ENCODE results near the gene KCTD17. TPM values are rescaled to one million over a fixed set of nuclear protein-coding genes. Genes with fewer than 3 reads are reported as not detected.

The KCTD17 gene
- total RNA-seq, 1 donor = 25.0 TPM

DNA sequence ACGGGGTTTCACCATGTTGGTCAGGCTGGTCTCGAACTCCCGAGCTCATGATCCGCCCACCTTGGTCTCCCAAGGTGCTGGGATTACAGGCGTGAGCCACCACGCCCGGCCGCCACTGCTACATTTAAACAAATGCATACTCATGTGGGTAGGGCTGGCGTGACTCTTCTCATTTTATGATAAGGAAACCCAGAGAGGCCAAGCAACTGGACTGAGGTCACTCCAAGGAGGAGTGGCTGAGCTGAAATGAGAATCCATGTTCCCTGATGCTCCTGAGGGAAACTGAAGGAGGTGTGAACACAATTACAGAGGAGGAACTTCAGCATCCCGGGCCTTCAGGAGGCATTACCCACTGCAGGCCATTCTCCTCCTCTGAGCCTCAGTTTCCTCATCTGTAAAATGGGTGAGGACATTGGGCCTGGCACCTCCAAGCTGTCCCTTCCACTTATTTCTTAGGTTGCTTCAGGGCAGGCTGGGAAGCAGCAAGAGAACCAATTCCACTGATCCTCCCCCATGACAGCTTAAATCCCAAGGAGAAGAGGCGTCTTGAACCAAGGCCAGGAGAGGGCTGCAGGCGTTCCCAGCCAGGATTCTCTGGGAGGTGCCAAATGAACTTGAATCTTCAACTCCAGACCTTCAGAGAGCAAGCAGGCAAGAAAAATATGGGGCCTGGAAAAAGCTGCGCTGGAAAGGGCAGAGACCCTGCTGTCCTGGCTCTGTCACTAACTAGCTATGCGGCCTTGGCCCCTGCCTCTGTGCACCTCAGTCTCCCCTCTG is 35.2 kb upstream of the KCTD17 start:
- Histone ChIP-seq H3K36me3 (ENCODE audit: insufficient read depth, low read length) (peaks cover 12% of the 10 kb centered on the region), H2AFZ (ENCODE audit: low read length) (no peak overlapping the region), H3K27me3 (ENCODE audit: insufficient read depth, low read length) (no peaks in the 10 kb centered on the region), H3K4me1 (ENCODE audit: insufficient read depth, low read length) (peaks cover 12% of the 10 kb centered on the region), H4K20me1 (ENCODE audit: insufficient read depth, low read length) (peaks cover 18% of the 10 kb centered on the region), H3K79me2 (ENCODE audit: insufficient read depth, low read length) (peaks cover 11% of the 10 kb centered on the region), H3K9me3 (ENCODE audit: low read depth, low read length) (no peaks in the 10 kb centered on the region), H3K4me3 (ENCODE audit: insufficient read depth, low read length) (no peak overlapping the region), H3K4me2 (ENCODE audit: insufficient read depth, low read length) (no peak overlapping the region), H3K27ac (ENCODE audit: low read depth, low read length) (no peak overlapping the region)
- TF ChIP-seq, protein P1, sequence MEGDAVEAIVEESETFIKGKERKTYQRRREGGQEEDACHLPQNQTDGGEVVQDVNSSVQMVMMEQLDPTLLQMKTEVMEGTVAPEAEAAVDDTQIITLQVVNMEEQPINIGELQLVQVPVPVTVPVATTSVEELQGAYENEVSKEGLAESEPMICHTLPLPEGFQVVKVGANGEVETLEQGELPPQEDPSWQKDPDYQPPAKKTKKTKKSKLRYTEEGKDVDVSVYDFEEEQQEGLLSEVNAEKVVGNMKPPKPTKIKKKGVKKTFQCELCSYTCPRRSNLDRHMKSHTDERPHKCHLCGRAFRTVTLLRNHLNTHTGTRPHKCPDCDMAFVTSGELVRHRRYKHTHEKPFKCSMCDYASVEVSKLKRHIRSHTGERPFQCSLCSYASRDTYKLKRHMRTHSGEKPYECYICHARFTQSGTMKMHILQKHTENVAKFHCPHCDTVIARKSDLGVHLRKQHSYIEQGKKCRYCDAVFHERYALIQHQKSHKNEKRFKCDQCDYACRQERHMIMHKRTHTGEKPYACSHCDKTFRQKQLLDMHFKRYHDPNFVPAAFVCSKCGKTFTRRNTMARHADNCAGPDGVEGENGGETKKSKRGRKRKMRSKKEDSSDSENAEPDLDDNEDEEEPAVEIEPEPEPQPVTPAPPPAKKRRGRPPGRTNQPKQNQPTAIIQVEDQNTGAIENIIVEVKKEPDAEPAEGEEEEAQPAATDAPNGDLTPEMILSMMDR (IDR thresholded peaks at IDR 0.05; ENCODE audit: extremely low read depth, low read depth, low read length) = no peak
- peak; percentile 38 for DNase-seq (ENCODE audit: insufficient read length, low spot score, missing footprints)

DNA sequence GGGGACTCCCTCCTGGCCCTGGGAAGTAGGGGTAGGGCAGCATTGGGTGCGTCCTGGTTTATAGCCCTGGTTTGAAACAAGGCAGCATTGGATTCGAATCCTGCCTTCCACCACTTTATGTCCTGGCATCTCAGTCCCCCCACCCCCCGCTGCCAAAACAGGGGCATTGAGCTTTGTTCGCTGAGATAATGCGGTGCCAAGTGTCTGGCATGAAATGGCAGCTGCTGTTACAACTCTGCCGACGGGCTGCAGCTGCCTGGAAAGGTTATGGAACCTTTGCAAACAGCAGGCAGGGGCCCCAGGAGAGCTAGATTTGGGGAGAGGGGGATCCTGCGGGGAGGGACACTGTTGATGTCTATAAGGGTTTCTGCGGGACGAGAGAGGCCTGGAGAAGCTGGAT is 34.2 kb upstream of the KCTD17 start:
- Histone ChIP-seq H3K36me3 (ENCODE audit: insufficient read depth, low read length) (peaks cover 12% of the 10 kb centered on the region), H3K27ac (ENCODE audit: low read depth, low read length) (no peak overlapping the region), H3K4me2 (ENCODE audit: insufficient read depth, low read length) (peak overlapping the region; percentile 88), H3K79me2 (ENCODE audit: insufficient read depth, low read length) (peaks cover 11% of the 10 kb centered on the region), H4K20me1 (ENCODE audit: insufficient read depth, low read length) (peaks cover 26% of the 10 kb centered on the region), H3K27me3 (ENCODE audit: insufficient read depth, low read length) (no peaks in the 10 kb centered on the region), H3K4me3 (ENCODE audit: insufficient read depth, low read length) (no peak overlapping the region), H2AFZ (ENCODE audit: low read length) (no peak overlapping the region), H3K9me3 (ENCODE audit: low read depth, low read length) (no peaks in the 10 kb centered on the region), H3K4me1 (ENCODE audit: insufficient read depth, low read length) (peaks cover 12% of the 10 kb centered on the region)
- TF ChIP-seq, protein P1 (IDR thresholded peaks at IDR 0.05; ENCODE audit: extremely low read depth, low read depth, low read length) = no peak
- DNase-seq (ENCODE audit: insufficient read length, low spot score, missing footprints) = peak; percentile 84

GRCh38 chr22:37018086-37018814 is 33.3 kb upstream of the KCTD17 start:
- no peak overlapping the region for H3K27ac ChIP-seq (ENCODE audit: low read depth, low read length)
- DNase-seq (ENCODE audit: insufficient read length, low spot score, missing footprints) = peak; percentile 45
- H2AFZ ChIP-seq (ENCODE audit: low read length) = peak overlapping the region; percentile 85

More at GRCh38 chr22:37018086-37018814, 33.3 kb upstream of the KCTD17 start:
- Histone ChIP-seq H3K4me2 (ENCODE audit: insufficient read depth, low read length) (peak overlapping the region; percentile 88), H3K4me3 (ENCODE audit: insufficient read depth, low read length) (peak overlapping the region; percentile 88), H3K4me1 (ENCODE audit: insufficient read depth, low read length) (peaks cover 12% of the 10 kb centered on the region), H4K20me1 (ENCODE audit: insufficient read depth, low read length) (peaks cover 27% of the 10 kb centered on the region), H3K27me3 (ENCODE audit: insufficient read depth, low read length) (no peaks in the 10 kb centered on the region), H3K79me2 (ENCODE audit: insufficient read depth, low read length) (peaks cover 11% of the 10 kb centered on the region), H3K36me3 (ENCODE audit: insufficient read depth, low read length) (peaks cover 12% of the 10 kb centered on the region), H3K9me3 (ENCODE audit: low read depth, low read length) (no peaks in the 10 kb centered on the region)
- TF ChIP-seq, protein P1 (IDR thresholded peaks at IDR 0.05; ENCODE audit: extremely low read depth, low read depth, low read length) = no peak

Measured in osteoblast (primary cell).